H1 (cell line): Measurements from ENCODE around the gene LRRC39. TPM values are rescaled to one million over a fixed set of nuclear protein-coding genes. Genes with fewer than 3 reads are reported as not detected.

Source experiments
- CTCF ChIA-PET: fragments of 300-600 bp; sonication (Branson Sonifier 250); formaldehyde crosslinking; loops from one replicate; lab custom pipeline; 2021; ENCODE audit not compliant: partially characterized antibody; lab: Charles Lee
- POLR2A ChIA-PET: fragments of 300-600 bp; sonication (Branson Sonifier 250); formaldehyde crosslinking; loops from one replicate; lab custom pipeline; 2021; ENCODE audit warnings: inconsistent platforms; ENCODE audit not compliant: partially characterized antibody; lab: Charles Lee
- DNase-seq, 2 experiments: peaks; one replicate each; pipeline versions ENCODE4 v3.0.0 to v3.0.0-alpha.2; 2010 to 2022; ENCODE audit warnings: low spot score in 2 of 2, low read depth in 1 of 2, mixed read lengths in 1 of 2
- FAIRE-seq: peaks from 2 replicates; lab custom pipeline; 2011; peaks lifted over from hg19 to GRCh38; lab: Jason Lieb, UNC
- H2AFZ ChIP-seq: 2 replicates; pipeline ENCODE4 v1.8.1; 2012; ENCODE audit warnings: low read length, inconsistent platforms
- H2AK5ac ChIP-seq: 2 replicates; pipeline ENCODE4 v1.6.1; 2013; ENCODE audit warnings: low read depth, low read length
- H2BK120ac ChIP-seq: replicated peaks from 2 replicates; pipeline ENCODE3; 2013; ENCODE audit warnings: low read depth, low read length, inconsistent platforms
- H2BK12ac ChIP-seq: 2 replicates; pipeline ENCODE4 v1.6.1; 2013; ENCODE audit warnings: low read depth, low read length
- H2BK15ac ChIP-seq: 2 replicates; pipeline ENCODE4 v1.6.1; 2013; ENCODE audit warnings: low read length
- H2BK20ac ChIP-seq: 2 replicates; pipeline ENCODE4 v1.6.1; 2013; ENCODE audit warnings: low read length
- H2BK5ac ChIP-seq: 2 replicates; pipeline ENCODE4 v1.6.1; 2013; ENCODE audit warnings: low read depth, low read length
- H3K14ac ChIP-seq: 2 replicates; pipeline ENCODE4 v1.6.1; 2013; ENCODE audit warnings: inconsistent platforms; ENCODE audit not compliant: insufficient read length
- H3K18ac ChIP-seq: 2 replicates; pipeline ENCODE4 v1.6.1; 2013; ENCODE audit warnings: low read length; ENCODE audit errors: extremely low read depth
- H3K23ac ChIP-seq: 2 replicates; pipeline ENCODE4 v1.6.1; 2013; ENCODE audit warnings: inconsistent platforms; ENCODE audit not compliant: insufficient read length
- H3K23me2 ChIP-seq: 2 replicates; pipeline ENCODE4 v1.6.1; 2013; ENCODE audit warnings: low read depth, low read length
- H3K27ac ChIP-seq: 2 replicates; pipeline ENCODE4 v1.6.1; 2011; ENCODE audit warnings: low read depth, low read length, inconsistent platforms
- H3K27me3 ChIP-seq, 4 experiments: replicated peaks in 1 of 4; 1 replicate in 1 of 4; 2 replicates in 3 of 4; pipeline versions ENCODE4 v1.6.1 to v1.8.1; 2011 to 2013; ENCODE audit warnings: low read length in 3 of 4, mild to moderate bottlenecking in 3 of 4, inconsistent platforms in 2 of 4, mixed read lengths in 2 of 4, moderate library complexity in 1 of 4; ENCODE audit not compliant: control insufficient read depth in 3 of 4, insufficient read depth in 3 of 4; ENCODE audit errors: extremely low read depth in 1 of 4
- H3K36me3 ChIP-seq, 4 experiments: 2 replicates each; pipeline versions ENCODE4 v1.6.1 to v1.8.1; 2011 to 2013; ENCODE audit warnings: mild to moderate bottlenecking in 4 of 4, low read length in 3 of 4, moderate library complexity in 2 of 4, control low read depth in 1 of 4, inconsistent platforms in 1 of 4; ENCODE audit not compliant: insufficient read depth in 4 of 4, control insufficient read depth in 2 of 4
- H3K4ac ChIP-seq: replicated peaks from 2 replicates; pipeline ENCODE3; 2013; ENCODE audit warnings: low read length, low read depth, mixed read lengths, inconsistent platforms; ENCODE audit not compliant: insufficient read length
- H3K4me1 ChIP-seq, 4 experiments: replicated peaks in 1 of 4; 1 replicate in 1 of 4; 2 replicates in 3 of 4; pipeline versions ENCODE4 v1.6.1 to v1.8.1; 2011 to 2013; ENCODE audit warnings: low read length in 3 of 4, inconsistent platforms in 2 of 4, mixed read lengths in 1 of 4; ENCODE audit not compliant: insufficient read depth in 4 of 4, control insufficient read depth in 3 of 4
- H3K4me2 ChIP-seq, 2 experiments: 2 replicates each; pipeline versions ENCODE4 v1.6.1 to v1.8.1; 2011 to 2013; ENCODE audit warnings: low read depth in 2 of 2, low read length in 2 of 2, control low read depth in 1 of 2, inconsistent platforms in 1 of 2, mild to moderate bottlenecking in 1 of 2; ENCODE audit not compliant: insufficient read depth in 1 of 2
- H3K4me3 ChIP-seq, 4 experiments: fragments of 200-600, 300-600 bp in 1 of 4; sonication (generic), shearing (Covaris generic), sonication (Bioruptor Twin) in 1 of 4; 2 replicates each; pipeline versions ENCODE4 v1.5.1 to v1.8.1; 2011 to 2016; ENCODE audit warnings: low read length in 4 of 4, low read depth in 3 of 4, control low read depth in 2 of 4, inconsistent platforms in 2 of 4, mild to moderate bottlenecking in 2 of 4, mixed read lengths in 1 of 4, moderate library complexity in 1 of 4; ENCODE audit not compliant: insufficient read depth in 2 of 4; ENCODE audit errors: extremely low read depth in 1 of 4
- H3K56ac ChIP-seq: replicated peaks from 2 replicates; pipeline ENCODE3; 2013; ENCODE audit warnings: low read depth, mild to moderate bottlenecking, mixed read lengths, low read length, inconsistent platforms; ENCODE audit not compliant: insufficient read length
- H3K79me1 ChIP-seq: 2 replicates; pipeline ENCODE4 v1.6.1; 2013; ENCODE audit warnings: low read depth, low read length, control low read depth
- H3K79me2 ChIP-seq, 2 experiments: 2 replicates each; pipeline versions ENCODE4 v1.6.1 to v1.8.1; 2012 to 2013; ENCODE audit warnings: low read length in 2 of 2, mild to moderate bottlenecking in 2 of 2, inconsistent platforms in 1 of 2; ENCODE audit not compliant: insufficient read depth in 2 of 2, control insufficient read depth in 1 of 2
- H3K9ac ChIP-seq, 4 experiments: replicated peaks in 1 of 4; 1 replicate in 1 of 4; 2 replicates in 3 of 4; pipeline versions ENCODE4 v1.6.1 to v1.8.1; 2011 to 2013; ENCODE audit warnings: low read depth in 3 of 4, low read length in 3 of 4, control low read depth in 2 of 4, mild to moderate bottlenecking in 2 of 4, moderate library complexity in 2 of 4, inconsistent platforms in 1 of 4; ENCODE audit errors: extremely low read depth in 1 of 4
- H3K9me3 ChIP-seq, 2 experiments: 2 replicates each; pipeline versions ENCODE4 v1.6.1 to v1.8.1; 2012 to 2013; ENCODE audit warnings: mild to moderate bottlenecking in 2 of 2, moderate library complexity in 2 of 2, control low read depth in 1 of 2, inconsistent platforms in 1 of 2, low read depth in 1 of 2, low read length in 1 of 2, mixed read lengths in 1 of 2; ENCODE audit not compliant: insufficient read depth in 2 of 2
- H4K20me1 ChIP-seq, 2 experiments: replicated peaks in 1 of 2; 2 replicates each; pipeline versions ENCODE3 to v1.8.1; 2011 to 2013; ENCODE audit warnings: inconsistent platforms in 2 of 2, low read length in 2 of 2, mild to moderate bottlenecking in 1 of 2; ENCODE audit not compliant: insufficient read depth in 2 of 2, control insufficient read depth in 1 of 2
- H4K5ac ChIP-seq: 2 replicates; pipeline ENCODE4 v1.6.1; 2013; ENCODE audit warnings: low read length, low read depth, mixed read lengths, inconsistent platforms; ENCODE audit not compliant: insufficient read length
- H4K8ac ChIP-seq: 2 replicates; pipeline ENCODE4 v1.8.0; 2013; ENCODE audit warnings: mild to moderate bottlenecking, moderate library complexity, low read length, inconsistent platforms; ENCODE audit not compliant: insufficient read depth; ENCODE audit errors: extremely low read depth
- H4K91ac ChIP-seq: replicated peaks from 2 replicates; pipeline ENCODE3; 2013; ENCODE audit warnings: low read length, mixed read lengths, inconsistent platforms; ENCODE audit not compliant: insufficient read length
- BACH1 ChIP-seq: IDR thresholded peaks from 2 replicates; pipeline ENCODE4 v1.6.1; 2012; ENCODE audit warnings: low read length, improper control_type of control experiment
- CHD1 ChIP-seq: IDR thresholded peaks from 2 replicates; pipeline ENCODE4 v1.6.1; 2012; ENCODE audit warnings: low read depth, low read length, improper control_type of control experiment
- CREB1 ChIP-seq: IDR thresholded peaks from 2 replicates; pipeline ENCODE4 v1.6.1; 2012; ENCODE audit warnings: inconsistent platforms
- JUND ChIP-seq: IDR thresholded peaks from 2 replicates; pipeline ENCODE4 v1.6.1; 2011; ENCODE audit warnings: mild to moderate bottlenecking, improper control_type of control experiment, low read length
- MAFK ChIP-seq: IDR thresholded peaks from 2 replicates; pipeline ENCODE4 v1.6.1; 2012; ENCODE audit warnings: low read depth, mild to moderate bottlenecking, improper control_type of control experiment, low read length
- POLR2AphosphoS5 ChIP-seq: IDR thresholded peaks from 2 replicates; pipeline ENCODE4 v1.6.1; 2011; ENCODE audit warnings: low read depth, low read length
- POU5F1 ChIP-seq: IDR thresholded peaks from 2 replicates; pipeline ENCODE4 v1.6.1; 2011; ENCODE audit warnings: low read depth, mild to moderate bottlenecking, low read length, moderate library complexity
- RXRA ChIP-seq: IDR thresholded peaks from 2 replicates; pipeline ENCODE4 v1.6.1; 2011; ENCODE audit warnings: low read depth, mild to moderate bottlenecking, low read length, moderate library complexity; ENCODE audit not compliant: insufficient read depth
- TAF1 ChIP-seq: IDR thresholded peaks from 2 replicates; pipeline ENCODE4 v1.6.1; 2011; ENCODE audit warnings: mild to moderate bottlenecking, low read depth, low read length
- TEAD4 ChIP-seq: IDR thresholded peaks from 2 replicates; pipeline ENCODE4 v1.6.1; 2012; ENCODE audit warnings: low read depth, low read length, inconsistent platforms, mixed read lengths
- USF2 ChIP-seq: IDR thresholded peaks from 2 replicates; pipeline ENCODE4 v1.6.1; 2011; ENCODE audit warnings: low read length, improper control_type of control experiment
- YY1 ChIP-seq: IDR thresholded peaks from 2 replicates; pipeline ENCODE4 v1.6.1; 2011; ENCODE audit warnings: low read depth, mild to moderate bottlenecking, low read length
- WGBS, 2 experiments: shearing (Covaris generic) in 1 of 2; methylation state at CpG; one replicate each; pipeline versions ENCODE4 v1.1.6 to v1.1.7; 2013 to 2015; ENCODE audit warnings: low lambda C conversion rate in 2 of 2, mixed read lengths in 2 of 2, inconsistent platforms in 1 of 2, low coverage in 1 of 2, missing lambda C conversion rate in 1 of 2; ENCODE audit not compliant: insufficient replicate concordance in 2 of 2, insufficient coverage in 1 of 2, insufficient read length in 1 of 2; ENCODE audit errors: extremely low coverage in 1 of 2, missing lambda C conversion rate in 1 of 2; 5-methylcytosine and 5-hydroxymethylcytosine counted together
- polyA plus RNA-seq, 7 experiments: library from polyadenylated mRNA; depleted of rRNA in 3 of 7; stranded (reverse) in 5 of 7; unstranded in 2 of 7; fragments of >200 nt in 5 of 7; fragments of 200-250 nt in 2 of 7; gene quantifications; 1 replicate in 5 of 7; 2 replicates in 1 of 7; 4 replicates in 1 of 7; pipeline versions ENCODE4 v1.2.1 to v1.2.3, GENCODE V29; 2011 to 2013; ENCODE audit warnings: missing spikeins in 2 of 7, mixed read lengths in 2 of 7
- total RNA-seq: library from RNA; stranded (reverse); fragmentation: NEBNext Ultra II Directional; extraction: Animal tissue kit (Norgen Biotek cat#: 25700); gene quantifications from 2 replicates; pipeline ENCODE4 v1.2.1, GENCODE V29; 2021

The LRRC39 gene
- total and polyA plus RNA-seq, 2 of the 8 experiments (the other 6 are each of a cell fraction or from before 2014, with no cell fraction given) = 0.33 to 0.39 TPM

GRCh38 chr1:100122177-100122576 is 55.9 kb downstream of the LRRC39 start:
- Histone ChIP-seq H3K27me3 (no peaks in the 10 kb centered on the region), H3K9ac (no peak overlapping the region), H3K4me2 (no peak overlapping the region), H4K8ac (no peak overlapping the region), H2BK20ac (no peak overlapping the region), H3K79me1 (no peaks in the 10 kb centered on the region), H3K27ac (no peak overlapping the region), H2BK12ac (no peak overlapping the region), H2BK120ac (no peak overlapping the region), H2BK15ac (no peak overlapping the region), H3K4me1 (no peaks in the 10 kb centered on the region), H3K23me2 (no peaks in the 10 kb centered on the region), H3K4me3 (no peak overlapping the region), H3K14ac (no peak overlapping the region), H3K79me2 (peaks cover 0 to 16% of the 10 kb centered on the region in 2 experiments; a peak in 2 of 4 replicates), H3K18ac (no peak overlapping the region), H3K4ac (no peak overlapping the region), H3K9me3 (no peaks in the 10 kb centered on the region), H2AFZ (no peak overlapping the region), H2AK5ac (no peak overlapping the region), H3K23ac (no peak overlapping the region), H4K20me1 (peaks cover 4 to 5% of the 10 kb centered on the region in 2 experiments), H4K91ac (no peak overlapping the region), H2BK5ac (no peak overlapping the region), H3K36me3 (peaks cover 0 to 34% (median 12%) of the 10 kb centered on the region in 4 experiments; a peak in 6 of 8 replicates), H4K5ac (no peak overlapping the region), H3K56ac (no peak overlapping the region)
- ChIA-PET POLR2A (no interaction called here), CTCF (interaction anchor here (0.6 kb wide), 1 partner anchor 68 kb away, joined by 5 read pairs; no protein-coding TSS in a partner anchor)
- WGBS, 2 experiments = 83% methylated on average over 1 of the region's 1 CpG; no CpG with 5 or more reads in 1 of the 2 experiments
- DNase-seq = no peak
- no peak for FAIRE-seq
- TF ChIP-seq YY1 (no peak), USF2 (no peak), CREB1 (no peak), TAF1 (no peak), MAFK (no peak), BACH1 (no peak), RXRA (no peak), JUND (no peak), POU5F1 (no peak), TEAD4 (no peak), CHD1 (no peak), POLR2AphosphoS5 (no peak)
